RWPE2 (cell line): ENCODE data around the gene TM9SF3.

ENCODE experiments used
- ATAC-seq: fragments of 200-7000 bp; cut with Tn5 transposase; 3 replicates; pipeline ENCODE4 v1.9.1; 2021; ENCODE audit warnings: low read depth
- DNase-seq: peaks from one replicate; pipeline ENCODE4 v3.0.0-alpha.2; 2020; ENCODE audit warnings: low spot score
- H3K27ac ChIP-seq: fragments of 450-650 bp; 2 replicates; pipeline ENCODE4 v1.5.1; 2017; ENCODE audit warnings: mild to moderate bottlenecking; ENCODE audit not compliant: poor library complexity, severe bottlenecking
- H3K27me3 ChIP-seq: fragments of 250-450 bp; sonication (Bioruptor Pico); 2 replicates; pipeline ENCODE4 v1.5.1; 2021; ENCODE audit warnings: mild to moderate bottlenecking, moderate library complexity; ENCODE audit not compliant: insufficient read depth, poor library complexity, severe bottlenecking
- H3K36me3 ChIP-seq: fragments of 250-450 bp; sonication (Bioruptor Pico); 2 replicates; pipeline ENCODE4 v1.5.1; 2020; ENCODE audit warnings: low read depth, mild to moderate bottlenecking, moderate library complexity
- H3K4me1 ChIP-seq: fragments of 250-450 bp; sonication (Bioruptor Pico); 2 replicates; pipeline ENCODE4 v1.5.1; 2021; ENCODE audit warnings: mild to moderate bottlenecking, moderate library complexity; ENCODE audit not compliant: insufficient read depth, poor library complexity, severe bottlenecking
- H3K4me3 ChIP-seq: fragments of 250-450 bp; sonication (Bioruptor Pico); 2 replicates; pipeline ENCODE4 v1.5.1; 2021; ENCODE audit warnings: mild to moderate bottlenecking, moderate library complexity; ENCODE audit not compliant: severe bottlenecking
- H3K9me3 ChIP-seq: fragments of 250-450 bp; sonication (Bioruptor Pico); 2 replicates; pipeline ENCODE4 v1.5.1; 2021; ENCODE audit warnings: mild to moderate bottlenecking, moderate library complexity; ENCODE audit not compliant: severe bottlenecking
- TF ChIP-seq, protein P1 (sequence below): fragments of 450-650 bp; IDR thresholded peaks from one replicate; pipeline ENCODE4 v1.5.1; 2017; ENCODE audit warnings: mild to moderate bottlenecking, moderate library complexity; ENCODE audit not compliant: poor library complexity, severe bottlenecking

Gene TM9SF3

DNA sequence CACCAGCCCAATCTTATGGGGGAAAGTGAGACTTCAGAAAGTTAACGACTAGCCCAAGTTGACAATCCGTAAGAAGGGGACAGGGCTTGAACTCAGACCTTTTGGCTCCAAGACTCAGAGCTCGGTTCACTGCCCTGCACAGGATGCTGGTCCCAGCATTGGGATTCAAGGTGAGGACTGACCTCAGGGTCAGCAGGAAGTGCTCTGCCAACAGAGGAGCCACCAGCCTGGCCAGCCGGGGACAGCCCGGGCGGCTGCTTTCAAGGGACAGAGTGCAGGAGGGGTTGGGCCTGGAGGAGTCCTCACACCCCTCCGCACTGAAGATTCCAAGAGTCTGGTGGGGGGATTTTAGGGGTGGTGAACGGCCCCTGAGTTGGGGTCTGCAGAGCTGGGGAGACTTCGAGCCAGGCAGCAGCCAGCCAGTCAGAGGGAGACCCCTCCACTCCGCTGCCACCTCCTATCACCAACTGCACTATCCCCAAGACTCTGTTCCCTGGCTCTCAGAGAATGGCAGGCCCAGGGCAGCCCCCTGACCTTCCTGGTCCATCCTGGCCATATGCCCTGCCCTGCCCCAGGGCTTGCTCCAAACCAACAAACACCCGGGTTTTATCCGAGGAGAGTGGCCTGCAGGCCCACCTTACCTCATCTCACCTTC lies 92.8 kb downstream of the TM9SF3 start:
- no peaks in the 10 kb centered on the region for H3K36me3 ChIP-seq
- H3K4me1 ChIP-seq: no peaks in the 10 kb centered on the region
- ATAC-seq (no peak), DNase-seq (no peak)
- H3K27me3 ChIP-seq: no peaks in the 10 kb centered on the region
- no peak overlapping the region for H3K27ac ChIP-seq
- no peak overlapping the region for H3K4me3 ChIP-seq
- H3K9me3 ChIP-seq: no peaks in the 10 kb centered on the region
- TF ChIP-seq, protein P1, sequence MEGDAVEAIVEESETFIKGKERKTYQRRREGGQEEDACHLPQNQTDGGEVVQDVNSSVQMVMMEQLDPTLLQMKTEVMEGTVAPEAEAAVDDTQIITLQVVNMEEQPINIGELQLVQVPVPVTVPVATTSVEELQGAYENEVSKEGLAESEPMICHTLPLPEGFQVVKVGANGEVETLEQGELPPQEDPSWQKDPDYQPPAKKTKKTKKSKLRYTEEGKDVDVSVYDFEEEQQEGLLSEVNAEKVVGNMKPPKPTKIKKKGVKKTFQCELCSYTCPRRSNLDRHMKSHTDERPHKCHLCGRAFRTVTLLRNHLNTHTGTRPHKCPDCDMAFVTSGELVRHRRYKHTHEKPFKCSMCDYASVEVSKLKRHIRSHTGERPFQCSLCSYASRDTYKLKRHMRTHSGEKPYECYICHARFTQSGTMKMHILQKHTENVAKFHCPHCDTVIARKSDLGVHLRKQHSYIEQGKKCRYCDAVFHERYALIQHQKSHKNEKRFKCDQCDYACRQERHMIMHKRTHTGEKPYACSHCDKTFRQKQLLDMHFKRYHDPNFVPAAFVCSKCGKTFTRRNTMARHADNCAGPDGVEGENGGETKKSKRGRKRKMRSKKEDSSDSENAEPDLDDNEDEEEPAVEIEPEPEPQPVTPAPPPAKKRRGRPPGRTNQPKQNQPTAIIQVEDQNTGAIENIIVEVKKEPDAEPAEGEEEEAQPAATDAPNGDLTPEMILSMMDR: no peak

DNA sequence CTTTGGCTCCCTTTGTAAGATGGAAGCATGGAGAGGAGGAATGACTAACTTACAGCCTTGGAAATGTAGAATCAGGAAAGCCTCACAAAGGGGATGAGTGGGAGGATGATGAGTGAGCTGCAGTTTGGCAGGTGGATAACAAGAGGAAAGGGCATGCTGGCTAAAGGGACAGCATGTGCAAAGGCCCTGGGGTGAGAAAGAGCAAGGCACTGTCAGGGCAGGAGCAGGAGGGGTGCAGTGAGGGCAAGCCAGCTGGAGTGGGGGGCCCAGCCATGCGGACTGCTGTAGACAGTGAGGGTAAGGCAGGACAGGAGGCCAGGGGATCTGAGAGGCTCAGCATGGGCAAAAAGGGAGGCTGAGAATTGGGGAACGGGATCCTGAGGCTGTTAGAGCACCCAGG lies 93.6 kb downstream of the TM9SF3 start:
- DNase-seq: no peak
- H3K4me3 ChIP-seq: no peak overlapping the region
- TF ChIP-seq, protein P1: no peak
- no peaks in the 10 kb centered on the region for H3K27me3 ChIP-seq
- no peaks in the 10 kb centered on the region for H3K4me1 ChIP-seq
- no peak for ATAC-seq
- no peaks in the 10 kb centered on the region for H3K36me3 ChIP-seq
- H3K9me3 ChIP-seq: no peaks in the 10 kb centered on the region
- H3K27ac ChIP-seq: no peak overlapping the region

DNA sequence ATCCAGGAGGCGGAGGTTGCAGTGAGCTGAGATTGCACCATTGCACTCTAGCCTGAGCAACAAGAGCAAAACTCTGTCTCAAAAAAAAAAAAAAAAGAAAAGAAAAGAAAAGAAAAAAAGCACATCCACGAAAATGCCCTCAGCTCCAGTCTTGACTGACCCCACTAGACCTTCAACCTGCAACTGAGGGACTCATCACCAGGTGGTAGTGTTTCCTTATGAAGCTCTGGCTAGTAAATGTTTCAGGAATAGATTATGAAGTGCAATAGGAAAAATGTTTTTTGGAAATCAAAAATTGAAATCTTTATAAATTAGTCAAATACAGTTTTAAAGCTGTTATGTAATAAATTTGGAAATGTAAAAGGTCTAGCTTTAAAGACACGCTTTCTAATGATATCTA lies 95.5 kb downstream of the TM9SF3 start:
- no peak overlapping the region for H3K27ac ChIP-seq
- DNase-seq (no peak), ATAC-seq (peak; percentile 56; the same call in 1 of the 3 replicates)
- H3K4me1 ChIP-seq: no peaks in the 10 kb centered on the region
- no peak overlapping the region for H3K4me3 ChIP-seq
- no peaks in the 10 kb centered on the region for H3K27me3 ChIP-seq
- H3K36me3 ChIP-seq: no peaks in the 10 kb centered on the region
- TF ChIP-seq, protein P1: peak; percentile 53
- H3K9me3 ChIP-seq: no peaks in the 10 kb centered on the region

DNA sequence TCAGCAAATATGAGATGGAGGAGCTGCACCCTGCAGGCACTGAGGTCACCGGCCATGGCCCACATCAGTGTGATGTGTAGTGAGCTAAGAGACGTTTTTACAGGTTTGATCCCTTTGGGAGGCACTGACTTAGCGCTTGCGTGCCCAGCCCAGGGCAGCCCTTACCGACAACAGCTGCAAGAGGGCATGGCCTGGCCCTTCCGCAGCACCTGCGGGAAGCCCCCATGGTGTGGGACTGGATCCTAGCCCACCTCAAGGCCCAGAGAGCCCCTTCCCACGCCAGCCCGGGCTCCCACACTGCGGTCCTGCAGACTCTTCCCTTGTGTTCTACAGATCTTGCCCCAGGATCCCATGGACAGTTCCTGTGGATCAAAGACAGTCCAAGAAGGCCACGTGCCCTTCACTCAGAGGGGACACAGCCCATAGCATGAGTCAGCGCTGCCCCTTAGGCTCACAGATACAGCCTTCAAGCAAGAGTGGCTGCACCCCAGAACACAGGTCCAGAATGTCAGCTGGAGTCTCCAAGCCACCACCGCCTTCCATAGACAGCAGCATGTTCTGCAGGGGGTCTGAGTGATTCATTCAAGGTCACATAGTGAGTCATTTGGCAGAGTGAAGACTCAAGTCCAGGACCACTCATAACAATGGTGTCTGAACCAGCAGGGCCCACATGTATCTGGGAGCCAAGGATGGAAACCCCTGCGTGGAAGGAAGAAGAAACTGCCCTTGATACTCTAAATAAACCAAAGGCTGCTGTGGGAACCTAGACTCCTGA lies 98.5 kb downstream of the TM9SF3 start:
- DNase-seq (no peak), ATAC-seq (no peak)
- no peaks in the 10 kb centered on the region for H3K9me3 ChIP-seq
- H3K4me1 ChIP-seq: no peaks in the 10 kb centered on the region
- no peaks in the 10 kb centered on the region for H3K27me3 ChIP-seq
- TF ChIP-seq, protein P1: no peak
- no peaks in the 10 kb centered on the region for H3K36me3 ChIP-seq
- H3K4me3 ChIP-seq: no peak overlapping the region
- H3K27ac ChIP-seq: no peak overlapping the region
